K562 (cell line): ENCODE measurements around the gene KCNH8. TPM values are rescaled to one million over a fixed set of nuclear protein-coding genes. Genes with fewer than 3 reads are reported as not detected.

Source experiments
- ATAC-seq: fragments of 200-7000 bp; cut with Tn5 transposase; 3 replicates; pipeline ENCODE4 v1.9.1; 2020; ENCODE audit warnings: moderate library complexity
- BruUV-seq: library from RNA; stranded (reverse); fragments of 400-500 nt; replicated peaks from 2 replicates; lab custom pipeline; 2021; lab: Mats Ljungman, UMichigan
- CTCF ChIA-PET: fragments of 300-600 bp; formaldehyde crosslinking; extraction: SDS; loops from one replicate; lab custom pipeline; 2021; ENCODE audit warnings: low intra/inter-chr PET ratio; lab: Yijun Ruan, JAX
- POLR2A ChIA-PET: fragments of 300-600, 350-650 bp; sonication (Branson Sonifier 250); formaldehyde crosslinking; extraction: SDS; loops from one replicate; lab custom pipeline; 2021; ENCODE audit warnings: antibody characterized with exemption, inconsistent platforms; lab: Yijun Ruan, JAX
- DNase-seq, 4 experiments: peaks; one replicate each; pipeline versions ENCODE4 v3.0.0 to v3.0.0-alpha.2; 2011 to 2018; ENCODE audit warnings: low spot score in 3 of 4, mixed read lengths in 3 of 4; ENCODE audit errors: extremely low read depth in 1 of 4
- FAIRE-seq: peaks from 2 replicates; lab custom pipeline; 2011; peaks lifted over from hg19 to GRCh38; lab: Jason Lieb, UNC
- H2AFZ ChIP-seq: 2 replicates; pipeline ENCODE4 v1.6.0; 2011; ENCODE audit warnings: low read depth, low read length, control low read depth, inconsistent platforms
- H3K27ac ChIP-seq: fragments of 200-600 bp; 3 replicates; pipeline ENCODE4 v1.8.0; 2011; ENCODE audit warnings: low read depth, mild to moderate bottlenecking, control low read depth, inconsistent platforms, low read length, moderate library complexity, mixed read lengths; ENCODE audit errors: extremely low read depth
- H3K27me3 ChIP-seq, 2 experiments: fragments of 300-600 bp in 1 of 2; 2 replicates in 1 of 2; 3 replicates in 1 of 2; pipeline versions ENCODE4 v1.6.0 to v1.8.0; 2011; ENCODE audit warnings: inconsistent platforms in 2 of 2, low read length in 2 of 2, mild to moderate bottlenecking in 1 of 2, mixed read lengths in 1 of 2, moderate library complexity in 1 of 2; ENCODE audit not compliant: control insufficient read depth in 2 of 2, insufficient read depth in 2 of 2
- H3K36me3 ChIP-seq: fragments of 300-600 bp; 3 replicates; pipeline ENCODE4 v1.8.0; 2011; ENCODE audit warnings: mild to moderate bottlenecking, low read length, inconsistent platforms; ENCODE audit not compliant: control insufficient read depth, insufficient read depth
- H3K4me1 ChIP-seq, 2 experiments: fragments of 200-600 bp in 1 of 2; replicated peaks in 1 of 2; 2 replicates in 1 of 2; 3 replicates in 1 of 2; pipeline versions ENCODE4 v1.5.1 to v1.8.0; 2011; ENCODE audit warnings: inconsistent platforms in 2 of 2, low read length in 2 of 2, mild to moderate bottlenecking in 1 of 2, mixed read lengths in 1 of 2, moderate library complexity in 1 of 2; ENCODE audit not compliant: control insufficient read depth in 2 of 2, insufficient read depth in 2 of 2
- H3K4me2 ChIP-seq: 2 replicates; pipeline ENCODE4 v1.6.1; 2011; ENCODE audit warnings: low read length, control low read depth, inconsistent platforms, mixed read lengths; ENCODE audit not compliant: insufficient read depth
- H3K4me3 ChIP-seq: fragments of 200-600 bp; sonication (generic), shearing (Covaris generic); 2 replicates; pipeline ENCODE4 v1.5.1; 2016; ENCODE audit warnings: control low read depth, inconsistent platforms
- H3K79me2 ChIP-seq: fragments of 200-600 bp; 3 replicates; pipeline ENCODE4 v1.8.0; 2011; ENCODE audit warnings: low read length, inconsistent platforms; ENCODE audit not compliant: control insufficient read depth, insufficient read depth
- H3K9ac ChIP-seq, 2 experiments: 2 replicates each; pipeline versions ENCODE4 v1.6.0 to v1.6.1; 2011; ENCODE audit warnings: low read depth in 2 of 2, low read length in 2 of 2, control low read depth in 1 of 2, inconsistent platforms in 1 of 2, mild to moderate bottlenecking in 1 of 2, mixed read lengths in 1 of 2; ENCODE audit not compliant: insufficient read depth in 1 of 2
- H3K9me1 ChIP-seq: one replicate; pipeline ENCODE4 v1.6.0; 2011; ENCODE audit warnings: inconsistent platforms, mild to moderate bottlenecking, low read length, moderate library complexity; ENCODE audit not compliant: control insufficient read depth, insufficient read depth
- H3K9me3 ChIP-seq: replicated peaks from 2 replicates; pipeline ENCODE4 v1.5.1; 2011; ENCODE audit warnings: low read depth, low read length, inconsistent platforms; ENCODE audit not compliant: control insufficient read depth, insufficient read depth
- H4K20me1 ChIP-seq: replicated peaks from 2 replicates; pipeline ENCODE4 v1.6.1; 2011; ENCODE audit warnings: low read length, inconsistent platforms, mixed read lengths; ENCODE audit not compliant: control insufficient read depth, insufficient read depth
- ASH1L ChIP-seq: fragments of 450-650 bp; IDR thresholded peaks from 2 replicates; pipeline ENCODE4 v1.6.1; 2018; ENCODE audit warnings: borderline replicate concordance, mild to moderate bottlenecking, low read depth; ENCODE audit not compliant: partially characterized antibody
- DNMT1 ChIP-seq: fragments of 450-650 bp; IDR thresholded peaks from 2 replicates; pipeline ENCODE4 v1.6.1; 2016; ENCODE audit warnings: antibody characterized with exemption, mild to moderate bottlenecking
- FOXJ2 ChIP-seq: fragments of 200-800 bp; sonication (Bioruptor generic); IDR thresholded peaks from 2 replicates; pipeline ENCODE4 v1.6.1; 2016; ENCODE audit warnings: missing genetic modification characterization, missing compliant biosample characterization
- KLF6 ChIP-seq: fragments of 250-450 bp; sonication (Bioruptor Pico); IDR thresholded peaks from 2 replicates; pipeline ENCODE4 v1.4.0; 2020; ENCODE audit warnings: mild to moderate bottlenecking, moderate library complexity, borderline replicate concordance
- MAZ ChIP-seq, 2 experiments: fragments of 450-650 bp in 1 of 2; sonication (generic) in 1 of 2; formaldehyde crosslinking; IDR thresholded peaks in 1 of 2; conservative IDR thresholded peaks in 1 of 2; 2 replicates each; pipeline versions ENCODE4 v1.4.0 to v1.5.0; 2020; ENCODE audit warnings: mild to moderate bottlenecking in 1 of 2, missing genetic modification reagents in 1 of 2
- MBD2 ChIP-seq: sonication (generic); IDR thresholded peaks from 2 replicates; pipeline ENCODE4 v1.6.1; 2016; ENCODE audit warnings: low read depth, borderline replicate concordance
- MCM5 ChIP-seq: fragments of 450-650 bp; IDR thresholded peaks from 2 replicates; pipeline ENCODE4 v1.6.1; 2016; ENCODE audit warnings: low read depth
- PHF20 ChIP-seq: fragments of 450-650 bp; IDR thresholded peaks from 2 replicates; pipeline ENCODE4 v1.6.1; 2018; ENCODE audit not compliant: partially characterized antibody
- RBM17 ChIP-seq: fragments of 200-400 bp; formaldehyde crosslinking; IDR thresholded peaks from 2 replicates; pipeline ENCODE4 v1.6.1; 2017; ENCODE audit warnings: low read depth, mild to moderate bottlenecking, low read length, borderline replicate concordance
- RBM39 ChIP-seq: fragments of 200-400 bp; formaldehyde crosslinking; optimal IDR thresholded peaks from 2 replicates; pipeline ENCODE3; 2018; ENCODE audit warnings: low read depth, low read length
- TRIM24 ChIP-seq, 2 experiments: fragments of 450-650 bp; IDR thresholded peaks; 2 replicates each; pipeline ENCODE4 v1.6.1; 2016
- ZNF347 ChIP-seq: fragments of 450-650 bp; formaldehyde crosslinking; IDR thresholded peaks from 2 replicates; pipeline ENCODE4 v1.4.0; 2020; ENCODE audit warnings: low read depth, mild to moderate bottlenecking, moderate library complexity
- ZNF609 ChIP-seq: sonication (generic); formaldehyde crosslinking; IDR thresholded peaks from 2 replicates; pipeline ENCODE4 v1.8.1; 2023; ENCODE audit warnings: missing genetic modification reagents, mild to moderate bottlenecking, borderline replicate concordance
- WGBS: fragments of 100-300 bp; shearing (Covaris generic); methylation state at CpG from one replicate; pipeline ENCODE4 v1.1.6; 2016; ENCODE audit warnings: low coverage, mixed read lengths; ENCODE audit not compliant: insufficient coverage; ENCODE audit errors: missing lambda C conversion rate; 5-methylcytosine and 5-hydroxymethylcytosine counted together
- in situ Hi-C: fragments of 300-500 bp; cut with MboI; formaldehyde crosslinking; loops from 4 replicates; pipeline ENCODE4 v1.15.0; 2018; ENCODE audit warnings: inconsistent platforms, mixed read lengths
- intact Hi-C: fragments of 100-400 bp; cut with micrococcal nuclease; formaldehyde crosslinking; loops from 2 replicates; pipeline ENCODE4 v1.14.2; 2022
- polyA plus RNA-seq, 8 experiments: library from polyadenylated mRNA; depleted of rRNA in 4 of 8; stranded (reverse) in 5 of 8; unstranded in 3 of 8; fragments of >200 nt; fragmentation: Nextera tagmentation in 2 of 8; fragmentation: Illumina TruSeq in 1 of 8; extraction: Ambion mirVana in 2 of 8; extraction: Trizol in 1 of 8; gene quantifications; 2 replicates each; pipeline versions ENCODE4 v1.2.1 to v1.2.3, GENCODE V29; 2011 to 2014; ENCODE audit warnings: inconsistent platforms in 1 of 8, missing spikeins in 1 of 8
- total RNA-seq, 7 experiments: library from RNA; depleted of rRNA in 6 of 7; stranded (reverse); fragments of >200 nt in 6 of 7; fragmentation: Illumina TruSeq in 2 of 7; extraction: Trizol in 2 of 7; gene quantifications; 2 replicates each; pipeline versions ENCODE4 v1.2.1 to v1.2.3, GENCODE V29; 2011 to 2021; ENCODE audit warnings: low replicate concordance in 1 of 7

Gene KCNH8
- total and polyA plus RNA-seq, 9 of the 15 experiments (the other 6 are each of a cell fraction or from before 2014, with no cell fraction given): 0.02 to 0.08 (median 0.04) TPM; not detected in 6

- Histone ChIP-seq H3K79me2 (no peaks in the 10 kb centered on the region), H4K20me1 (no peaks in the 10 kb centered on the region), H3K4me1 (no peaks in the 10 kb centered on the region), H3K27me3 (no peaks in the 10 kb centered on the region), H3K9me3 (no peaks in the 10 kb centered on the region), H3K4me3 (no peak overlapping the region)
- in situ Hi-C loops: no loop called here
- DNase-seq: no peak
- TF ChIP-seq ASH1L (no peak), PHF20 (no peak), FOXJ2 (no peak), MCM5 (no peak), TRIM24 (IDR thresholded peaks at IDR 0.05) (no peak), RBM17 (no peak), KLF6 (CRISPR knock-in tag) (no peak)
- TF ChIP-seq, all 486 proteins: peak for 0
- Histone ChIP-seq H2AFZ (no peak overlapping the region), H3K9ac (no peak overlapping the region), H3K36me3 (no peaks in the 10 kb centered on the region), H3K27ac (no peak overlapping the region), H3K9me1 (no peaks in the 10 kb centered on the region), H3K4me2 (no peak overlapping the region)
- 0% methylated on average over 3 of the region's 3 CpGs for WGBS
- intact Hi-C loops: no loop called here
- FAIRE-seq: no peak
- no TSS peak for BruUV-seq
- ChIA-PET CTCF (no interaction called here), POLR2A (no interaction called here)
- no peak for ATAC-seq
Observed at GRCh38 chr3:19457449-19457848, 309.1 kb downstream of the KCNH8 start.

DNA sequence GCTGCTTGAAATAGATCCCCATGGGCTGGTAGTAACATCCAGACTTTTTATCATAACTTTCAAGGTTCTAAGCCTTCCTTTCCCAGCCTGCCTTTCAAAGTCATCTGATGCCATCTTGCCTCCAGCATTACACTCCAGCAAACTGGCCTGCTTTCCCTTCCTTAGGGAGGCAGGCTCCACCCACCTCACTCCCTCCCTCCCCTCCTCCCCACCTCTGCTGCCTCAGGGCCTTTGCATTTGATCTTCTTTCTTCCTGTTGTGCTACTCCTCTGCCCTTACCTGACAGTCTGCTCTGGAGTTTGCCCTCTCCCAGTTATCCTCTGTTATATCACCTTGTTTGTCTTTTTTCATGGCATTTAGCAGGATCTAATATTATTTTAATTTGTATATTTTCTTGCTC, 319.5 kb downstream of the KCNH8 start:
- FAIRE-seq (no peak), ATAC-seq (no peak), DNase-seq (no peak)
- no TSS peak for BruUV-seq
- Histone ChIP-seq H3K9ac (no peak overlapping the region), H3K4me1 (no peaks in the 10 kb centered on the region), H3K4me2 (no peak overlapping the region), H4K20me1 (no peaks in the 10 kb centered on the region), H3K4me3 (no peak overlapping the region), H3K27ac (no peak overlapping the region), H3K9me1 (no peaks in the 10 kb centered on the region), H2AFZ (no peak overlapping the region), H3K79me2 (no peaks in the 10 kb centered on the region), H3K36me3 (no peaks in the 10 kb centered on the region), H3K27me3 (no peaks in the 10 kb centered on the region), H3K9me3 (no peaks in the 10 kb centered on the region)
- POLR2A ChIA-PET: no interaction called here
- in situ Hi-C loops (no loop called here), intact Hi-C loops (no loop called here)
- CTCF ChIA-PET: no interaction called here
- TF ChIP-seq MBD2 (no peak), DNMT1 (no peak), RBM39 (no peak), ZNF347 (CRISPR knock-in tag) (no peak), MAZ (CRISPR knock-in tag; conservative IDR thresholded peaks at IDR 0.05 in 1 of 2, IDR thresholded peaks at IDR 0.05 in 1 of 2) (no peak), ZNF609 (CRISPR knock-in tag) (no peak)
